GM12878 (cell line): ENCODE results near the gene ANKRD23. TPM values are rescaled to one million over a fixed set of nuclear protein-coding genes. Genes with fewer than 3 reads are reported as not detected.

ENCODE experiments used
- ATAC-seq: fragments of 200-7000 bp; cut with Tn5 transposase; 3 replicates; pipeline ENCODE4 v1.9.1; 2020; ENCODE audit warnings: mild to moderate bottlenecking, moderate library complexity
- BruUV-seq: library from RNA; stranded (reverse); fragments of 400-500 nt; replicated peaks from 2 replicates; lab custom pipeline; 2021; lab: Mats Ljungman, UMichigan
- CTCF ChIA-PET: fragments of 300-600 bp; sonication (Branson Sonifier 250); formaldehyde crosslinking; extraction: SDS; loops from one replicate; lab custom pipeline; 2021; ENCODE audit warnings: inconsistent platforms; lab: Yijun Ruan, JAX
- POLR2A ChIA-PET: fragments of 350-600 bp; formaldehyde crosslinking; extraction: SDS; loops from one replicate; lab custom pipeline; 2021; ENCODE audit warnings: inconsistent platforms; lab: Charles Lee
- RAD21 ChIA-PET: fragments of 300-600 bp; sonication (Branson Sonifier 250); formaldehyde crosslinking; loops from one replicate; lab custom pipeline; 2023; ENCODE audit warnings: antibody characterized with exemption; ENCODE audit not compliant: unreplicated experiment; lab: Charles Lee
- SMC1A ChIA-PET: fragments of 300-600 bp; sonication (Branson Sonifier 250); formaldehyde crosslinking; loops from one replicate; lab custom pipeline; 2023; ENCODE audit not compliant: unreplicated experiment, uncharacterized antibody; lab: Charles Lee
- DNase-seq: peaks from one replicate; pipeline ENCODE4 v3.0.0-alpha.2; 2011; ENCODE audit warnings: low read depth, low spot score
- FAIRE-seq: peaks from 3 replicates; lab custom pipeline; 2011; peaks lifted over from hg19 to GRCh38; lab: Jason Lieb, UNC
- H2AFZ ChIP-seq: 2 replicates; pipeline ENCODE4 v1.6.0; 2011; ENCODE audit warnings: low read depth, low read length, control low read depth; ENCODE audit not compliant: control insufficient read depth
- H3K27ac ChIP-seq: 2 replicates; pipeline ENCODE4 v1.5.1; 2011; ENCODE audit warnings: control low read depth; ENCODE audit not compliant: control insufficient read depth, insufficient read depth
- H3K27me3 ChIP-seq, 2 experiments: replicated peaks in 1 of 2; 2 replicates each; pipeline versions ENCODE4 v1.6.0 to v1.6.1; 2011; ENCODE audit warnings: low read length in 1 of 2; ENCODE audit not compliant: control insufficient read depth in 2 of 2, insufficient read depth in 2 of 2
- H3K36me3 ChIP-seq, 2 experiments: 2 replicates each; pipeline ENCODE4 v1.5.1; 2011; ENCODE audit warnings: low read length in 1 of 2; ENCODE audit not compliant: control insufficient read depth in 2 of 2, insufficient read depth in 2 of 2
- H3K4me1 ChIP-seq: 2 replicates; pipeline ENCODE4 v1.6.1; 2011; ENCODE audit warnings: mild to moderate bottlenecking, low read length, moderate library complexity, mixed read lengths; ENCODE audit not compliant: control insufficient read depth, insufficient read depth
- H3K4me2 ChIP-seq: 2 replicates; pipeline ENCODE4 v1.6.0; 2011; ENCODE audit warnings: control low read depth; ENCODE audit not compliant: control insufficient read depth, insufficient read depth
- H3K4me3 ChIP-seq: fragments of 200-600 bp; sonication (generic); 2 replicates; pipeline ENCODE4 v1.5.1; 2016
- H3K79me2 ChIP-seq: 2 replicates; pipeline ENCODE4 v1.6.0; 2011; ENCODE audit warnings: low read length; ENCODE audit not compliant: control insufficient read depth, insufficient read depth
- H3K9ac ChIP-seq: 2 replicates; pipeline ENCODE4 v1.8.0; 2011; ENCODE audit warnings: low read length, control low read depth, mixed read lengths; ENCODE audit not compliant: control insufficient read depth, insufficient read depth
- H3K9me3 ChIP-seq: replicated peaks from 3 replicates; pipeline ENCODE4 v1.5.1; 2011; ENCODE audit warnings: mild to moderate bottlenecking, low read length; ENCODE audit not compliant: control insufficient read depth, insufficient read depth
- H4K20me1 ChIP-seq: 2 replicates; pipeline ENCODE4 v1.6.0; 2011; ENCODE audit not compliant: control insufficient read depth, insufficient read depth
- E2F4 ChIP-seq: IDR thresholded peaks from 2 replicates; pipeline ENCODE4 v1.6.1; 2012; ENCODE audit warnings: low read depth, low read length, improper control_type of control experiment
- EP300 ChIP-seq, 2 experiments: fragments of 150-350 bp in 1 of 2; IDR thresholded peaks; 2 replicates each; pipeline ENCODE4 v1.6.1; 2011 to 2012; ENCODE audit warnings: low read depth in 2 of 2, low read length in 2 of 2, borderline replicate concordance in 1 of 2, improper control_type of control experiment in 1 of 2, inconsistent platforms in 1 of 2; ENCODE audit not compliant: control insufficient read depth in 1 of 2
- ETV6 ChIP-seq, 2 experiments: fragments of 450-650 bp in 1 of 2; IDR thresholded peaks in 1 of 2; conservative IDR thresholded peaks in 1 of 2; 2 replicates each; pipeline ENCODE4 v1.6.1; 2014; ENCODE audit warnings: antibody characterized with exemption in 1 of 2, borderline replicate concordance in 1 of 2, low read depth in 1 of 2, mild to moderate bottlenecking in 1 of 2, moderate library complexity in 1 of 2
- IKZF1 ChIP-seq: fragments of 450-650 bp; conservative IDR thresholded peaks from 2 replicates; pipeline ENCODE4 v1.6.1; 2017; ENCODE audit warnings: antibody characterized with exemption, mild to moderate bottlenecking
- JUNB ChIP-seq: IDR thresholded peaks from 2 replicates; pipeline ENCODE4 v1.6.1; 2016; ENCODE audit warnings: antibody characterized with exemption, mild to moderate bottlenecking
- MAX ChIP-seq: IDR thresholded peaks from 2 replicates; pipeline ENCODE4 v1.6.1; 2012; ENCODE audit warnings: low read depth, low read length, improper control_type of control experiment
- MEF2A ChIP-seq: IDR thresholded peaks from 2 replicates; pipeline ENCODE4 v1.6.1; 2011; ENCODE audit warnings: low read depth, mild to moderate bottlenecking, low read length, moderate library complexity; ENCODE audit not compliant: insufficient read depth
- MTA2 ChIP-seq: fragments of 450-650 bp; IDR thresholded peaks from 2 replicates; pipeline ENCODE4 v1.6.1; 2016; ENCODE audit warnings: low read depth, mild to moderate bottlenecking, moderate library complexity
- MTA3 ChIP-seq: IDR thresholded peaks from 2 replicates; pipeline ENCODE4 v1.6.1; 2012; ENCODE audit warnings: low read length, inconsistent platforms, borderline replicate concordance
- RELA ChIP-seq: fragments of 450-650 bp; IDR thresholded peaks from 2 replicates; pipeline ENCODE4 v1.8.0; 2014; ENCODE audit warnings: borderline replicate concordance; ENCODE audit not compliant: partially characterized antibody
- RELB ChIP-seq: fragments of 450-650 bp; IDR thresholded peaks from 2 replicates; pipeline ENCODE4 v1.6.1; 2017; ENCODE audit warnings: low read depth, mild to moderate bottlenecking, moderate library complexity
- TAF1 ChIP-seq: IDR thresholded peaks from 2 replicates; pipeline ENCODE4 v1.6.1; 2011; ENCODE audit warnings: mild to moderate bottlenecking, low read depth, low read length, borderline replicate concordance
- TBL1XR1 ChIP-seq: IDR thresholded peaks from 2 replicates; pipeline ENCODE4 v1.6.1; 2012; ENCODE audit warnings: low read depth, low read length, improper control_type of control experiment
- USF2 ChIP-seq: IDR thresholded peaks from 2 replicates; pipeline ENCODE4 v1.6.1; 2011; ENCODE audit warnings: low read depth, low read length, improper control_type of control experiment, borderline replicate concordance
- WGBS: methylation state at CpG from one replicate; pipeline ENCODE4 v1.1.6; 2016; ENCODE audit warnings: low lambda C conversion rate; ENCODE audit not compliant: insufficient replicate concordance, insufficient coverage; ENCODE audit errors: missing lambda C conversion rate; 5-methylcytosine and 5-hydroxymethylcytosine counted together
- in situ Hi-C: fragments of 300-500 bp; cut with MboI; formaldehyde crosslinking; loops from 9 replicates; pipeline ENCODE4 v1.14.3; 2018; ENCODE audit warnings: mixed read lengths
- intact Hi-C: fragments of 100-400 bp; cut with micrococcal nuclease; formaldehyde crosslinking; loops from one replicate; pipeline ENCODE4 v1.14.2; 2022; ENCODE audit not compliant: unreplicated experiment
- polyA plus RNA-seq, 11 experiments: library from polyadenylated mRNA; depleted of rRNA in 4 of 11; unstranded in 6 of 11; stranded (reverse) in 5 of 11; fragments of >200 nt; fragmentation: Nextera tagmentation in 4 of 11; fragmentation: Illumina TruSeq in 1 of 11; extraction: Ambion mirVana in 4 of 11; extraction: Trizol in 1 of 11; gene quantifications; 1 replicate in 1 of 11; 2 replicates in 10 of 11; pipeline versions ENCODE4 v1.2.1 to v1.2.3, GENCODE V29; 2011 to 2016; ENCODE audit warnings: inconsistent platforms in 2 of 11, missing spikeins in 2 of 11, low read depth in 1 of 11
- total RNA-seq, 4 experiments: library from RNA; depleted of rRNA in 3 of 4; stranded (reverse); fragments of >200 nt in 3 of 4; fragmentation: Illumina TruSeq in 1 of 4; extraction: Trizol in 1 of 4; gene quantifications; 2 replicates each; pipeline versions ENCODE4 v1.2.1 to v1.2.3, GENCODE V29; 2013 to 2021

The ANKRD23 gene
- total and polyA plus RNA-seq, 10 of the 15 experiments (the other 5 are each of a cell fraction or from before 2014, with no cell fraction given): 0.34 to 5.3 (median 2.7) TPM

GRCh38 chr2:96873651-96874096 lies 29.9 kb upstream of the ANKRD23 start (continued):
- TF ChIP-seq IKZF1: peak; percentile 90

GRCh38 chr2:96872591-96873349 lies 28.9 kb upstream of the ANKRD23 start:
- H3K9me3 ChIP-seq: no peaks in the 10 kb centered on the region

More at GRCh38 chr2:96872591-96873349, 28.9 kb upstream of the ANKRD23 start:
- Histone ChIP-seq H3K27ac (no peak overlapping the region), H3K36me3 (no peaks in the 10 kb centered on the region), H3K4me3 (no peak overlapping the region), H3K4me1 (peaks cover 37% of the 10 kb centered on the region), H3K79me2 (peaks cover 20% of the 10 kb centered on the region), H3K4me2 (no peak overlapping the region), H3K27me3 (no peaks in the 10 kb centered on the region; a peak in 1 of 4 replicates), H2AFZ (no peak overlapping the region), H3K9ac (no peak overlapping the region), H4K20me1 (no peaks in the 10 kb centered on the region)
- ChIA-PET RAD21 (interaction anchor here (0.8 to 3.6 kb wide), 5 partner anchors 15 to 105 kb away, joined by 3 to 38 read pairs (median 4); partner anchors contain the start of gene ANKRD39), CTCF (interaction anchor here (0.9 to 5.0 kb wide), 4 partner anchors 8 to 82 kb away, joined by 4 to 31 read pairs (median 14); partner anchors contain the start of gene ANKRD39), SMC1A (interaction anchor here (0.7 to 3.1 kb wide), 4 partner anchors 15 to 80 kb away, joined by 3 to 25 read pairs (median 8); partner anchors contain the start of genes ANKRD39 and CNNM3), POLR2A (interaction anchor here (0.6 to 3.2 kb wide), 8 partner anchors 10 to 105 kb away, joined by 3 to 28 read pairs (median 4); partner anchors contain the start of gene ANKRD39)
- BruUV-seq: no TSS peak
- in situ Hi-C loops (no loop called here), intact Hi-C loops (no loop called here)
- no peak for DNase-seq
- FAIRE-seq: no peak
- TF ChIP-seq MTA3 (no peak), TAF1 (no peak), MAX (no peak), USF2 (no peak), RELB (no peak), ETV6 (conservative IDR thresholded peaks at IDR 0.05 in 1 of 2, IDR thresholded peaks at IDR 0.05 in 1 of 2; ENCODE audit: borderline replicate concordance in 1 of 2, low read depth in 1 of 2) (no peak), JUNB (no peak), RELA (no peak), MTA2 (no peak), EP300 (IDR thresholded peaks at IDR 0.05; ENCODE audit: borderline replicate concordance in 1 of 2, control insufficient read depth in 1 of 2, low read depth in 2 of 2, low read length in 2 of 2) (no peak), MEF2A (no peak), E2F4 (no peak), TBL1XR1 (no peak)
- 84% methylated on average over 13 of the region's 14 CpGs for WGBS
- no peak for ATAC-seq
